Measurements from ENCODE around the gene MAP4K3.

Gene MAP4K3

GRCh38 chr2:39377226-39377939, 59.7 kb downstream of the MAP4K3 start:
- TF ChIP-seq CTCF (conservative IDR thresholded peaks at IDR 0.05; ENCODE audit: low read depth, low read length): no peak
- peak; percentile 17 for DNase-seq (ENCODE audit: low read depth)
- H3K4me3 ChIP-seq (ENCODE audit: low read depth, low read length): no peak overlapping the region

GRCh38 chr2:39375917-39376316, 61.2 kb downstream of the MAP4K3 start:
- DNase-seq (ENCODE audit: low read depth): no peak
- no peak overlapping the region for H3K4me3 ChIP-seq (ENCODE audit: low read depth, low read length)
- TF ChIP-seq CTCF (conservative IDR thresholded peaks at IDR 0.05; ENCODE audit: low read depth, low read length): no peak

GRCh38 chr2:39373181-39373802, 63.8 kb downstream of the MAP4K3 start:
- no peak overlapping the region for H3K4me3 ChIP-seq (ENCODE audit: low read depth, low read length)
- no peak for DNase-seq (ENCODE audit: low read depth)
- TF ChIP-seq CTCF (conservative IDR thresholded peaks at IDR 0.05; ENCODE audit: low read depth, low read length): no peak

DNA sequence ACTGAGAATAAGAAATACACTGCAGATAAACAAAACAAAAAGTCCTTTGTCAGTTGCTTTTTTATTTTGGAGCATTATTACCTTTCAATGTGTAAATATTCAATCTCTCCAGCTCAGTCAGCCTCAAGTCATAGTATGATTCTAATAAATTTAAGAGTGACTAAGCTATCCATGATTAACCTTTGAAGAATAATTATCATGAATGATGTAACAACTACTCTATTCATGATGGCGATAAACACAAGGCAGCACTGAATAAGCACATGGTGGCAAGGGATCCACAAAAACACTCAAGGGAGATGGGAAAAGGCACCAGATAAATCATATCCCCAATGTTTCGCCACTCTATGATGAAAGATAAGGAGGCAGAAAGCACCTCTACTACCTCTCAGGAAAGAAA, 67.0 kb downstream of the MAP4K3 start:
- no peak for TF ChIP-seq CTCF (conservative IDR thresholded peaks at IDR 0.05; ENCODE audit: low read depth, low read length)
- DNase-seq (ENCODE audit: low read depth): no peak
- no peak overlapping the region for H3K4me3 ChIP-seq (ENCODE audit: low read depth, low read length)

- TF ChIP-seq CTCF (conservative IDR thresholded peaks at IDR 0.05; ENCODE audit: low read depth, low read length): no peak
- no peak for DNase-seq (ENCODE audit: low read depth)
- H3K4me3 ChIP-seq (ENCODE audit: low read depth, low read length): no peak overlapping the region
Observed at GRCh38 chr2:39368846-39369245, 68.2 kb downstream of the MAP4K3 start.

- no peak overlapping the region for H3K4me3 ChIP-seq (ENCODE audit: low read depth, low read length)
- no peak for TF ChIP-seq CTCF (conservative IDR thresholded peaks at IDR 0.05; ENCODE audit: low read depth, low read length)
- no peak for DNase-seq (ENCODE audit: low read depth)
Observed at GRCh38 chr2:39368376-39368775, 68.7 kb downstream of the MAP4K3 start.

GRCh38 chr2:39362595-39362994, 74.5 kb downstream of the MAP4K3 start:
- no peak for TF ChIP-seq CTCF (conservative IDR thresholded peaks at IDR 0.05; ENCODE audit: low read depth, low read length)
- no peak for DNase-seq (ENCODE audit: low read depth)
- no peak overlapping the region for H3K4me3 ChIP-seq (ENCODE audit: low read depth, low read length)

Data from choroid plexus epithelial cell (primary cell).